NCI-H69 (cell line): ENCODE data around the gene TIGD1.

Experiments
- DNase-seq: peaks from one replicate; lab custom pipeline; 2025; lab: John Stamatoyannopoulos, UW

Gene TIGD1

DNA sequence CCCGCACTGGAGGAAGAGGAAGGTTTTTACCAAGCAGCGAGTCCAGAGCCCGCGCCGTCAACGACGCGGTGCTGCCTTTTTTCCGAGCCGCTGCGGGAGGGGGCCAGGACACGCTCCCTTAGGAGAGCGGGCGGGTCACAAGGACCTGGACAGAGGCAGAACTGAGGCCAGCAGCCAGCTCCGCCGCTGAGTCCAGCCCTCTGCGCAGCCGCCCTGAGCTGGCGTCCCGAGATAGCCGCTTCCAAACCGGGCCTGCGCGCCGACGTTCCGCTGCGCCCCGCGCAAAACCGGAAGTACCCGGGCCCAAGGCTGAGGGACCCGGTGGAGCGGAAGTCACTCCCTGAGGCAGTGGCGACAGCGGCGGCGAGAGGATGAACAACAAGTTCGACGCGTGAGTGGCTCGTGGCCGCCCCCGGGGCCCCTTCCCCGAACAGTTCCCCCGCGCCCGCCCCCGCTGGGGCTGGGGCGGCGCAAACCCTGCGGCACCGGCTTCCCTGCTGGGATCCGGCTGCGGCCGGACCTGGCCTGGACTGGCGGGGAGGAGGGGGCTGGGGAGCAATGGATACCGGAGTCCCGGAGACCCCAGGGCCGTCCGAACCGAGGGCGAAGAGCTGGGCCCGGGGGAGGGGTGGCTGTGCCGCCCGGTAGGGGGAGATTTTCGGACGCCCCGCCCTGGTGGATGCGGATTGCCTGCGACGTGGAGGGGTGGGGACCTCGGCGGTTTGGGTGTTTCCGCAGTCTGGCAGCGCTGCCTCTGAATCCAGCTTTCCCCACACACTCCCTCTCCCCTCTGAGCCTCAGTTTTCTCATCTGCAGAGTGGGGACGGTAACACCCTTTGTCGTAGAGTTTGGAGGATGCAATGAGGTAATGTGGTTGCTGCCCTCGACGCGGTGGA is at the start of gene TIGD1, which contains the start of gene EIF4E2:
Gene TIGD1, minus strand, starts transcription at position 204 of the 896 bp plus-strand sequence. CDS start 675 bp downstream, outside the sequence.
Gene EIF4E2, plus strand, starts transcription at position 336 of the 896 bp plus-strand sequence. Its CDS starts 36 bp downstream, at position 372.
- peak; percentile 93 for DNase-seq

DNA sequence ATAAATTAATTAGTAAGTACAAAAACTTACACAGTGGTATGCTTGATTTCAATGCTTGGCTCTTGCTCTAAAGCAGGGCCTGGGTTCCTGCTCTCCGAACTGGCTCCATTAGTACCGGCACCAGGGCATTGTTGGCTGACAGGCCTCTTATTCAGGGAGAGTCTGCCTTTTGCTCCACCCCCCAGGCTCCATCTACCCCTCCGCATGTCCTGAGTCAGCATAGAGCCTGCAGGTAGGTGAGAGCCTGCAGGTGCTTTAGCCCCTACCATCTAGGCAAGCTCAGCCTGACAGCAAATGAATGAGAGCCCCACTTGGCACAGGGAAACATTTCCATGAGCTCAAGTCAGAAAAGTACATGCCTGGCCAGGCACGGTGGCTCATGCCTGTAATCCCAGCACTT is 47.9 kb upstream of the TIGD1 start:
- no peak for DNase-seq

DNA sequence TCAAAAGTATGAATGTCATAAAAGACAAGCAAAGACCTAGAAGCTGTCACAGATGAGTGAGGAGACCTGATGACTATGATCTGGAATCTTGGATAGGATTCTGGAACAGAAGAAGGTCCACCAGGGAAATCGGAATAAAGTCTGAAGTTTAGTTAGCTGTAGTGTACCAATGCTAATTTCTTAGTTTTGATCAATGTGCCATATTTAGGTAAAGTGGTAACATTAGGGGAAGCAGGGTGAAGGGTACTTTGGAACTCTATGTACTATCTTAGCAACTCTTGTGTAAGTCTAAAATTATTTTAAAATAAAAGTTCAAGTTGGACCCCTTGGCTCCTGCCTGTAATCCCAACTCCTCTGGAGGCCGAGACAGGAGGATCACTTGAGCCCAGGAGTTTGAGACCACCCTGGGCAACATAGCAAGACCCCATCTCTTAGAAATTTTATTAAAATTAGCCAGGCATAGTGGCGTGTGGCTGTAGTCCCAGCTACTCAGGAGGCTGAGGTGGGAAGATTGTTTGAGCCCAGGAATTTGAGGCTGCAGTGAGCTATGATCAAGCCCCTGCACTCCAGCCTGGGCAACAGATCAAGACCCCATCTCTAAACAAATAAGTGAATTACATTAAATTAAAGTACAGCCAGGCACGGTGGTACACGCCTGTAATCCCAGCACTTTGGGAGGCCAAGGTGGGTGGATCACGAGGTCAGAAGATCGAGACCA is 47.2 kb upstream of the TIGD1 start:
- DNase-seq, result no peak

GRCh38 chr2:232593982-232594381 is 43.6 kb upstream of the TIGD1 start:
- peak; percentile 7 for DNase-seq

DNA sequence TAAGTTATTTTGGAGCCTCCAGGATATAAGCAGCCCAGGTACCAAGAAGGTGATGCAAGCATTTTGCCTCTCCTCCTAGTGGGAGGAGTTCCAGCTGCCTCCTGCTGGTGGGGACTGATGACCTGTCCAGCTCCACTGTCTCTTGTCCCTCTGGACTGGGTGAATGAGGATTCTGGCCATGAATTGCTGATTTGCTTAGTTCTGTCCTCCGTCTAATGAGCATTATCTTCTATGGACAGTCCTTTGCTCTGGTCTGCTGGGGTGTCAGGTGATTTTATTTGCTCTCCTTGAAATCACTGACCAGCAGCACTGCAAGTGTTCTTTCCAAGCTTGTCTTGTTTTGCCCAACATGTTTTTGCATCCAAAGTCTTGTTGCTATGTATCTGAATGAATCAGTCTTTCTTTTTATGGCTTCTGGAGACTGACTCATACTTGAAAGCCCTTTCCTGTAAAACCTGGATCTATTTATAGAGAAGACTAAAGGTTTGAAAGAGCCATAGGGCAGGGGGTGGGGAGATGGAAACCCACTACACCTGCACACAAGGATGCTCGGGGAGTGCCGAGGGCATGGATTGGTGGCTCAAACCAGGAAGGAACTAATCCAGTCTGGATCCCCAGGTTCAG is 42.5 kb upstream of the TIGD1 start:
- no peak for DNase-seq

- no peak for DNase-seq
Measured at GRCh38 chr2:232588680-232589585, 38.6 kb upstream of the TIGD1 start.

GRCh38 chr2:232588031-232588430 is 37.7 kb upstream of the TIGD1 start:
- no peak for DNase-seq

DNA sequence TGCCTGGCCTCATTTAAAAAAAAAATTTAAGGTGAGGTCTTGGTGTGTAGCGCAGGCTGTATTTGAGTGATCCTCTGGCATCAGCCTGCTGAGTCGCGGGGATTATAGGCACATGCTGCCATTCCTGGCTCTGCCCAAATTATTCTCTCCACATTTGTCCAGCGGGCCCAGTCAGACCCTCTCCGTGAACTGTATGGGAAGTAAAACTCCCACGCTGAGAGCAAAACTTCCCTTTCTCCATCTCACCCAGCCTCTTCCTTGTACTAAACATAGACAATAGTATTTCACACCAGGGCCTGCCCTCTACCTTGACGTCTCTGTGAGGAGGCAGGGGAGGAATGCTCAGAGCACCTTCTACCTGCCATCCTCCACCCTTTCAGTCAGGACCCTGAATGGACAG is 37.2 kb upstream of the TIGD1 start:
- DNase-seq, result no peak

DNA sequence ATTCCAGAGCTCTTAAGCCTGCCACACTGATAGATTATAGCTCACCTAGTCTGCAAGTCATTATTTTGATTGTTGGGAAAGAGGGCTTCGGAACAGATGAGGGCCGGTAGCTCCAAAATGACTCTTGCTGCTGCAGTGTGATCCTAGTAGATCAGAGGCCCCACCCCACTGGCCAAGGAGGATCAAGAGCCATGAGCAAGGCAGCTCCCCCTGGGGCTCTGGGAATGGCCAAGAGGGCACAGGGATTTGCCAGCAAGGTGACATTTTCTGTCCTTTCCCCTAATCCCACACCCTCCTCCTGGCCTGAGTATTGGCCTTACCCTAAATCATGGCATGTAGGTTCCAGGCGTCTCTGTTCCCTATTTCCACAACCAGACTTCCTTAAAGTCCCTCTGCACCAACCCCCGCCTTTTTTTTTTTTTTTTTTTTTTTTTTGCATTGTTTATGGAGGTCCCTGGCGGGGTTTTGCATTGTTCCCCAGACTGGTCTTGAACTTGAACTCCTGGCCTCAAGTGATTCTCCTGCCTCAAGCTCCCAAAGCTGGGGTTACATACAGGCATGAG is 36.7 kb upstream of the TIGD1 start:
- no peak for DNase-seq

DNA sequence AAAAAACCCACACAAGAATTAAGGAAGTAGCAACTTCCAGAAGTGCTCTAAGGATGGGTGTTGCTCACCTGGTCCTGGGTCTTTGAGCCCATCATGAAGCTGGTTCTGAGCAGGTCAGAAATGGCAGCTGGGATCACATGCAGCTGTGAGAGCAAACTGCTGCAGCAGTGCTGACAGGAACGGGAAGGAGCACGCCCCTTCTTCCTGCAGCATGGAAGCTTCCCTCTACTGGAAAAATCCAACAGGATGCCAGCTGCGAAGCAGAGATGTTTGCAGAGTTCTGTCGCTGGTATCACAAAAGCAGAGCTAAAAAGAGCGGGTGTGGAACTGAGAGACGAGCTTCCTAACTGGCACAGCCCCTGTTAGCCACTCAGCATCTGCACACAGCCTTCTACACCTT is 33.9 kb upstream of the TIGD1 start:
- DNase-seq, result peak; percentile 22

DNA sequence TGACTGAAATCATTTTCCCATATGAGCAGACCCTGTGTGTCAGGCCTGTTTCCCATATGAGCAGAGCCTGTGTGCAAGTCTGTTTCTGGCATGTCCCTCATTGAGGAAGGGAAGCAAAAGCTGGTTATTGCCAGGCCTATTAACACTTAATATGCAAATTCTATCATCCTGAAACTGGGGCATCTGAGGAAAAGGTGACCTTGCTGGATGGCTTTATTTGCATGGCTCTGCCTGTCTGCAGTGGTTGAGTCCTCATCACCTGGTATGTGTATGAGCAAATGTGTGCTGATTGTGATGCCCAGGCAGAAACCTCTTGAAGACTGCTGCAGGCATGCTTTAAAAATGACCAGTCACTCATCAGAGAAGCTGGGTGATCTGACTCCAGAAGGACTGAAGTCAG is 31.4 kb upstream of the TIGD1 start:
- DNase-seq, result no peak

DNA sequence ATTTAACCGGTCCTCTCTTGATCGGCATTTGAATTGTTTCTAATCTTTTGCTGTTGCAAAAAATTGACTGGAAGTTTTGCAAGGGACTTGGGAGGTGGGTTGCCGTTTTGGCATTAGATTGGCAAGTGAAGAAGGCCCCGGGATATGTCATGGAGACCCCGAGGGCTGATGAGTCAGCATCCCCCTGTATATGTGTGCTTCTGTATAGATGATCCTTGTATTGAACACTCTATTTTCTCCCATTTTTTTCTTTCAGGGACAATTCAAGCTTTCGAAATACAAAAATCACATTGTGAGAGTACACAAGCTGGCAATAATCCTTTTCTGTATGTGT is 30.3 kb upstream of the TIGD1 start:
- no peak for DNase-seq

GRCh38 chr2:232578626-232579025 is 28.3 kb upstream of the TIGD1 start:
- no peak for DNase-seq

DNA sequence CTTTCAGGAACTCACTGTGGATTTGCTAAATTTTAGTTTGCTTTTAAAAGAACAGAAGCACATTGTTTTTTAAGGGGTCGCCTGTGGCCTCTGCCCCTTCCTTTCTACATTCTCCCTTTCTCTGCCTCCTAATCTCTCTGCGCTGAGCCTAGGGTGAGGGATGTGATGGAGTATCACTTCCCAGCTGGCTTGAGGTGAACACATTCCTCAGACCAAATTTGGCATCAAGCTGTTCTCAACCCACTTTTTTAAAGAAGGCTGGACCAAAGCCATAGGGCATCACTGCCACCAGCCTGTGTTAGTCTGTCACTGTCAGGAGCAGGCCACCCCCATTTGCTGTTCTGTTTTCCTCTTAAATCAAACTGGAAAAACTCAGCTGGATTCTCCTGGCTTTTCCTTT is 27.5 kb upstream of the TIGD1 start:
- no peak for DNase-seq

DNA sequence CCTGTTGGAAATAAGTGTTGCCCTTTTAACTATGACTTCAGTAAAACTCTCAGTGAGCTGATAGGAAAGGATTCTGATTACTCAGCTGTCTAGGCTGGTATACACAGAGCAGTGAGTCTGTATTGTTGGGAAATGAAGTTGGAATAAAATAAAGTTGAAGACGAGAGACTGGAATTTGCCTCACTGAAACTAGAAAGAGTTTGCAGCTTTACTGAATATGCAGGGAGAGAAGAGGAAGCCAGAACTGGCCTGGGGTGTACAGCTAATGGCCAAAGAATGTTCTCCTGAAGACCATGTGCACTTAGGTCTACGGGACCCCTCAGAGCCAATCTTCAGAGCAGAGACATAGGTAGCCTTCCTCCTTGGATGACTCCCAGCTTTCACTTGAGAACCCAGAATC is 26.6 kb upstream of the TIGD1 start:
- DNase-seq, result no peak

DNA sequence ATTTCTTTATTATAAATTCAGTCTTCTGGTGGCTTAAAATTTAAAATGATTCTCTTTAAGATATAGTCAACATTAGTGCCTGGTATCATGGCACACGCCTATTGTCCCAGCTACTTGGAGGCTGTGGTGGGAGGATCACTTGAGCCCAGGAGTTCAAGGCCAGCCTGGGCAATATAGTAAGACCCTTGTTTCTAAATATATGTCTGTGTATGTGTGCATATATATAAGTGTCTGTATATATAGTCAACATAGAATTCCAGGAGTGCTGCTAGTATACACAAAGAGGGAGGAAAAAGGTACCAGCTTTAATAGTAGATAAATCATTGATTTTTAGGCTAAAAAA is 25.0 kb upstream of the TIGD1 start:
- no peak for DNase-seq

DNA sequence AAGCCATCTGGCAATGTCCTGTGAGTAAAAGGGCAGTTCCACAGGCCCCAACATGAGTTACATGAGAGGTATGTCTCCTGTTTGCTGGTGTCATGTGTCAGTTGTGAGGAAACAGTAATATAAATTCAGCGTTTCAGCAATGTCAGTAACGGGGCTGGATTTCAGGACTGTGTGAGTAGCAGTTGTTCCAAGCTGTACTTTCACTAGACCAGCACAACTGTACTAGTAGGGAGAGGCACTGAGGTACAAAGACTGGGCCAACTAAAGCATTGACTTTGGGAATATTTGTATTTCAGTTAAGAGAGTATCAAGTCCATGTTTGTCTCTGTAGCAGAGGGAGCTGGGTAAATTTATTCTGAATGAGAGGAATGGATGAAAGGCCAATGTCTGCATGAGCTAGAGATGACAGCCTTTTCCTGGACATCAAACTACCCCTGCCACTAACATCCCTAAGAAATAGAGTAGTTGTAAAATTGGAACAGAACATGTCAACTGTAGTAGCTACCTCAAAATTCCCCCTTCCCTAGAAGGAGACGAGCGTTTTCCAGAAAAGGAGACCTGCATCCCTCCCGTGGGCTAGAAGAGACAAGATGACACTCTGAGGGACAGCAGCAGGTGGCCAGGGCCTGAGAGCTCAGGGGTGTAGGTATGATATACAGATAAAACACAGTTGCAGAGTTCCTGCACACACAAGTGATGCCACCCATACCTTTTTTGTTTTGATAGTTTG is 24.5 kb upstream of the TIGD1 start:
- no peak for DNase-seq

DNA sequence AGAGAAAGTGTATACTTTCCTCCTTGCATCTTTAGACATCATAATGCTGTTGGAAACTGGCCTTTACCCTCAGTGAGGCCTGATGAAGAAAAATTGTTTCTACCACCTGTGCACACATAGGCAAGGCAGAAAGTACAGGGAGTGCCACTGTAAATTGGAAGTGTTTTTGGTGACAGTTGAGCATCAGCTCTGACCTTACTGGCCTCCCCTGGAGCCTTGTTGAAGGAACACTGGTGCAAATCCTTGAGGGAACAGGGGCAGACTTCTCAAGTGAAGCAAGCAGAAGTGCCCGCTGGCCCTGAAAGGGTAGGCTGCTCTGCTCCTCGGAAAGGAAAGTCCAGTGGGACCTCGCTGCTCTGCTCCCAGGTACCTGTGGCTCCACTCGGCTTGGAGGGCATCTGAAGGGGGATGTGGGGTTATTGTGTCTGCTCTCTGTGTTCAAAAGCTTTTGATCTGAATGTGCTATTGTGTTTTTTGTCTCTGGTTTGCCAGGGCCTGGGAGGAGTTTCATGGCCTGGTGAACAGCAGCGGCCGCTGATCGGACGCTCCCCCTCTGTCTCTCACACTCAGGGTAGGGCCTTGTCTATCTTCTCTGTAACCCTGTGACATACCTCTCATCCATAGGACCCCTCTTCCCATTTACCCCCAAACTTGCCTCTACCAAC is 23.5 kb upstream of the TIGD1 start:
- DNase-seq, result no peak

- DNase-seq, result no peak
Measured at GRCh38 chr2:232573042-232573441, 22.7 kb upstream of the TIGD1 start.

GRCh38 chr2:232571026-232571474 is 20.7 kb upstream of the TIGD1 start:
- no peak for DNase-seq
